ENCODE results near the gene CARM1. TPM values are rescaled to one million over a fixed set of nuclear protein-coding genes. Genes with fewer than 3 reads are reported as not detected.

Gene CARM1
- total and polyA plus RNA-seq, 2 donors (not counting 3 experiments of a cell fraction or from before 2014, with no cell fraction given): 65.6 to 70.8 TPM

- ChIA-PET POLR2A (no interaction called here), CTCF (interaction anchor here (4.4 kb wide), 1 partner anchor 144 kb away, joined by 100 read pairs; the partner anchor contains the start of gene DNM2)
- Histone ChIP-seq H3K4me1 (ENCODE audit: control insufficient read depth, extremely low read depth, insufficient read depth, low read length) (peaks cover 2% of the 10 kb centered on the region), H3K27me3 (ENCODE audit: control insufficient read depth in 2 of 2, insufficient read depth in 2 of 2, low read length in 2 of 2) (no peaks in the 10 kb centered on the region), H3K9me3 (replicated peaks; ENCODE audit: control insufficient read depth, insufficient read depth, low read length) (no peaks in the 10 kb centered on the region), H3K4me2 (ENCODE audit: insufficient read depth, low read length) (no peak overlapping the region), H3K27ac (ENCODE audit: insufficient read depth, low read depth, low read length) (no peak overlapping the region), H3K79me2 (ENCODE audit: control insufficient read depth, insufficient read depth, low read length) (no peaks in the 10 kb centered on the region), H2AFZ (ENCODE audit: low read depth, low read length) (no peak overlapping the region), H3K36me3 (ENCODE audit: control insufficient read depth in 2 of 2, extremely low read depth in 1 of 2, insufficient read depth in 2 of 2, low read length in 2 of 2) (no peaks in the 10 kb centered on the region), H3K4me3 (replicated peaks in 1 of 3; ENCODE audit: insufficient read depth in 1 of 3, low read depth in 1 of 3, low read length in 3 of 3) (no peak overlapping the region), H4K20me1 (replicated peaks; ENCODE audit: control insufficient read depth, extremely low read depth, insufficient read depth, low read length) (no peaks in the 10 kb centered on the region), H3K9me1 (replicated peaks; ENCODE audit: control insufficient read depth, extremely low read depth, insufficient read depth, low read length) (no peaks in the 10 kb centered on the region), H3K9ac (replicated peaks; ENCODE audit: extremely low read depth, insufficient read depth, low read length) (no peak overlapping the region)
- DNase-seq (ENCODE audit: low read depth, low spot score) (no peak), FAIRE-seq (no peak)
- dilution Hi-C loops (cut with MboI; ENCODE audit: extremely low pct_ligation_motif_present, low sequenced_read_pairs) (no loop called here), intact Hi-C loops (cut with micrococcal nuclease) (no loop called here)
- TF ChIP-seq MAX (IDR thresholded peaks at IDR 0.05; ENCODE audit: insufficient read depth, insufficient read length): no peak
- TF ChIP-seq GATA2 (IDR thresholded peaks at IDR 0.05; ENCODE audit: insufficient read depth, insufficient read length, low read depth, low read length): no peak
- TF ChIP-seq POLR2A (IDR thresholded peaks at IDR 0.05; ENCODE audit: low read depth, low read length): no peak
- TF ChIP-seq MYC (IDR thresholded peaks at IDR 0.05; ENCODE audit: low read depth, low read length): no peak
- no peak for TF ChIP-seq CTCF (IDR thresholded peaks at IDR 0.05; ENCODE audit: extremely low read depth in 1 of 2, insufficient read depth in 1 of 2, low read depth in 1 of 2, low read length in 2 of 2)
- TF ChIP-seq EZH2 (IDR thresholded peaks at IDR 0.05; ENCODE audit: borderline replicate concordance, low read depth, low read length, severe bottlenecking): no peak
- TF ChIP-seq JUN (IDR thresholded peaks at IDR 0.05; ENCODE audit: borderline replicate concordance, insufficient read depth, insufficient read length, low read depth): no peak
- no peak for TF ChIP-seq FOS (IDR thresholded peaks at IDR 0.05; ENCODE audit: borderline replicate concordance, insufficient read depth, low read length)
- no peak for TF ChIP-seq POLR2AphosphoS5 (IDR thresholded peaks at IDR 0.05; ENCODE audit: insufficient read depth, low read depth, low read length)
- no TSS peak for BruUV-seq (replicated peaks)
Observed at GRCh38 chr19:10862561-10863106, 8.7 kb upstream of the CARM1 start.
